NCI-H526 (cell line): ENCODE data around the gene LZTS2.
"Not testable (repeated sequence)": the region's sequence is repeated elsewhere in the genome, so short reads cannot be mapped to it uniquely, and the experiment has no call there.

Experiments
- DNase-seq, 2 experiments: peaks; one replicate each; lab custom pipeline; 2025; lab: John Stamatoyannopoulos, UW

The LZTS2 gene

GRCh38 chr10:100999742-101000126 lies at the start of gene LZTS2:
LZTS2 (plus strand) TSS chr10:100999808; CDS start chr10:101002539, 2,731 bp downstream.
- DNase-seq: no peak

- no peak for DNase-seq
These were observed 39.4 kb upstream of the LZTS2 start for GRCh38 chr10:100960251-100960650.

- DNase-seq: no peak
These were observed 37.1 kb upstream of the LZTS2 start for GRCh38 chr10:100962351-100963080.

GRCh38 chr10:100963826-100964225 lies 35.8 kb upstream of the LZTS2 start:
- no peak for DNase-seq

- no peak for DNase-seq
These were observed 33.8 kb upstream of the LZTS2 start for GRCh38 chr10:100965820-100966219.

GRCh38 chr10:100966887-100967286 lies 32.7 kb upstream of the LZTS2 start:
- DNase-seq: no peak

GRCh38 chr10:100967332-100967731 lies 32.3 kb upstream of the LZTS2 start:
- no peak for DNase-seq

GRCh38 chr10:100968062-100968736 lies 31.4 kb upstream of the LZTS2 start:
- no peak for DNase-seq

- DNase-seq: peak in 1 of 2 experiments; percentile 32
These were observed 30.8 kb upstream of the LZTS2 start for GRCh38 chr10:100968863-100969186.

GRCh38 chr10:100969187-100970075 lies 30.2 kb upstream of the LZTS2 start, which contains the start of gene SEMA4G:
SEMA4G (plus strand) TSS chr10:100969504; CDS start chr10:100972913, 3,409 bp downstream.
- peak; percentile 4 to 66 for DNase-seq

GRCh38 chr10:100970076-100970913 lies 29.3 kb upstream of the LZTS2 start:
- peak in 1 of 2 experiments; percentile 13 for DNase-seq

GRCh38 chr10:100970914-100971811 lies 28.4 kb upstream of the LZTS2 start:
- peak in 1 of 2 experiments; percentile 10 for DNase-seq

- no peak for DNase-seq
These were observed 27.3 kb upstream of the LZTS2 start for GRCh38 chr10:100972115-100972903.

GRCh38 chr10:100972904-100973535 lies 26.6 kb upstream of the LZTS2 start:
- DNase-seq: no peak

- not testable (repeated sequence) for DNase-seq
These were observed 24.2 kb upstream of the LZTS2 start for GRCh38 chr10:100975397-100975796.

GRCh38 chr10:100976906-100977305 lies 22.7 kb upstream of the LZTS2 start:
- DNase-seq: no peak

GRCh38 chr10:100977436-100977835 lies 22.2 kb upstream of the LZTS2 start:
- no peak for DNase-seq

GRCh38 chr10:100978121-100978900 lies 21.3 kb upstream of the LZTS2 start:
- no peak for DNase-seq

GRCh38 chr10:100978901-100979195 lies 20.8 kb upstream of the LZTS2 start:
- no peak for DNase-seq
